ENCODE measurements around the gene PARD3. TPM values are rescaled to one million over a fixed set of nuclear protein-coding genes. Genes with fewer than 3 reads are reported as not detected.

PARD3 gene
- polyA plus RNA-seq, 6 donors from 2014 or later, result 0.05 to 0.36 (median 0.16) TPM; not detected in 3

GRCh38 chr10:34618611-34619010 is 196.5 kb downstream of the PARD3 start:
- no peak overlapping the region for H3K4me3 Mint-ChIP-seq
- no peak overlapping the region for H3K27ac Mint-ChIP-seq
- no peaks in the 10 kb centered on the region for H3K36me3 Mint-ChIP-seq
- no peaks in the 10 kb centered on the region for H3K4me1 Mint-ChIP-seq
- no peaks in the 10 kb centered on the region for H3K9me3 Mint-ChIP-seq
- peaks cover 0 to 5% (median 0%) of the 10 kb centered on the region in 3 donors for H3K27me3 Mint-ChIP-seq
- DNase-seq (no peak), ATAC-seq (ENCODE audit: low read depth in 2 of 2) (no peak)

- H3K4me3 Mint-ChIP-seq, result no peak overlapping the region
- H3K4me1 Mint-ChIP-seq, result no peaks in the 10 kb centered on the region
- H3K27me3 Mint-ChIP-seq, result peaks cover 0 to 5% (median 0%) of the 10 kb centered on the region in 3 donors
- DNase-seq (no peak), ATAC-seq (ENCODE audit: low read depth in 2 of 2) (no peak)
- no peaks in the 10 kb centered on the region for H3K9me3 Mint-ChIP-seq
- peak overlapping the region in 1 of 6 donors; percentile 48 for H3K27ac Mint-ChIP-seq
- H3K36me3 Mint-ChIP-seq, result no peaks in the 10 kb centered on the region
These were observed 199.3 kb downstream of the PARD3 start for GRCh38 chr10:34615770-34616169.

GRCh38 chr10:34613491-34613890 is 201.6 kb downstream of the PARD3 start:
- Mint-ChIP-seq H3K36me3 (no peaks in the 10 kb centered on the region), H3K9me3 (no peaks in the 10 kb centered on the region), H3K4me3 (no peak overlapping the region), H3K4me1 (no peaks in the 10 kb centered on the region), H3K27ac (peak overlapping the region in 1 of 6 donors; percentile 39), H3K27me3 (no peaks in the 10 kb centered on the region)
- DNase-seq (no peak), ATAC-seq (ENCODE audit: low read depth in 2 of 2) (no peak)

- Mint-ChIP-seq H3K9me3 (no peaks in the 10 kb centered on the region), H3K36me3 (no peaks in the 10 kb centered on the region), H3K4me1 (no peaks in the 10 kb centered on the region), H3K4me3 (no peak overlapping the region), H3K27ac (peak overlapping the region in 1 of 6 donors; percentile 39), H3K27me3 (no peaks in the 10 kb centered on the region)
- ATAC-seq (ENCODE audit: low read depth in 2 of 2) (no peak), DNase-seq (no peak)
These were observed 202.2 kb downstream of the PARD3 start for GRCh38 chr10:34612938-34613337.

- no peak for DNase-seq
- Mint-ChIP-seq H3K27ac (no peak overlapping the region), H3K36me3 (no peaks in the 10 kb centered on the region), H3K4me3 (no peak overlapping the region), H3K27me3 (no peaks in the 10 kb centered on the region), H3K4me1 (no peaks in the 10 kb centered on the region), H3K9me3 (no peaks in the 10 kb centered on the region)
- no peak for ATAC-seq (ENCODE audit: low read depth in 2 of 2)
These were observed 202.7 kb downstream of the PARD3 start for GRCh38 chr10:34612446-34612845.

GRCh38 chr10:34609287-34609940 is 205.7 kb downstream of the PARD3 start:
- Mint-ChIP-seq H3K36me3 (no peaks in the 10 kb centered on the region), H3K4me3 (no peak overlapping the region), H3K27me3 (no peaks in the 10 kb centered on the region), H3K27ac (no peak overlapping the region), H3K4me1 (no peaks in the 10 kb centered on the region), H3K9me3 (no peaks in the 10 kb centered on the region)
- ATAC-seq (ENCODE audit: low read depth in 2 of 2) (no peak), DNase-seq (no peak)

- H3K27me3 Mint-ChIP-seq, result no peaks in the 10 kb centered on the region
- H3K27ac Mint-ChIP-seq, result no peak overlapping the region
- ATAC-seq (ENCODE audit: low read depth in 2 of 2) (no peak), DNase-seq (no peak)
- no peaks in the 10 kb centered on the region for H3K4me1 Mint-ChIP-seq
- H3K9me3 Mint-ChIP-seq, result no peaks in the 10 kb centered on the region
- no peaks in the 10 kb centered on the region for H3K36me3 Mint-ChIP-seq
- H3K4me3 Mint-ChIP-seq, result no peak overlapping the region
These were observed 207.2 kb downstream of the PARD3 start for GRCh38 chr10:34607894-34608293.

- H3K4me3 Mint-ChIP-seq, result no peak overlapping the region
- no peaks in the 10 kb centered on the region for H3K4me1 Mint-ChIP-seq
- no peaks in the 10 kb centered on the region for H3K9me3 Mint-ChIP-seq
- H3K36me3 Mint-ChIP-seq, result no peaks in the 10 kb centered on the region
- no peak overlapping the region for H3K27ac Mint-ChIP-seq
- ATAC-seq (ENCODE audit: low read depth in 2 of 2), result no peak
- DNase-seq, result no peak
- H3K27me3 Mint-ChIP-seq, result no peaks in the 10 kb centered on the region
These were observed 208.2 kb downstream of the PARD3 start for GRCh38 chr10:34606890-34607289.

GRCh38 chr10:34602478-34602877 is 212.6 kb downstream of the PARD3 start:
- H3K27ac Mint-ChIP-seq, result peak overlapping the region in 1 of 6 donors; percentile 10
- H3K9me3 Mint-ChIP-seq, result no peaks in the 10 kb centered on the region
- H3K4me3 Mint-ChIP-seq, result no peak overlapping the region
- no peak for DNase-seq
- no peaks in the 10 kb centered on the region for H3K27me3 Mint-ChIP-seq
- H3K36me3 Mint-ChIP-seq, result no peaks in the 10 kb centered on the region
- ATAC-seq (ENCODE audit: low read depth in 2 of 2), result no peak
- no peaks in the 10 kb centered on the region for H3K4me1 Mint-ChIP-seq

GRCh38 chr10:34601691-34602090 is 213.4 kb downstream of the PARD3 start:
- H3K36me3 Mint-ChIP-seq, result no peaks in the 10 kb centered on the region
- H3K27ac Mint-ChIP-seq, result no peak overlapping the region
- H3K4me3 Mint-ChIP-seq, result no peak overlapping the region
- no peak for ATAC-seq (ENCODE audit: low read depth in 2 of 2)
- no peaks in the 10 kb centered on the region for H3K9me3 Mint-ChIP-seq
- H3K4me1 Mint-ChIP-seq, result no peaks in the 10 kb centered on the region
- no peak for DNase-seq
- no peaks in the 10 kb centered on the region for H3K27me3 Mint-ChIP-seq

- no peak for DNase-seq
- no peaks in the 10 kb centered on the region for H3K36me3 Mint-ChIP-seq
- no peak overlapping the region for H3K4me3 Mint-ChIP-seq
- H3K4me1 Mint-ChIP-seq, result no peaks in the 10 kb centered on the region
- no peak overlapping the region for H3K27ac Mint-ChIP-seq
- no peaks in the 10 kb centered on the region for H3K9me3 Mint-ChIP-seq
- ATAC-seq (ENCODE audit: low read depth in 2 of 2), result no peak
- H3K27me3 Mint-ChIP-seq, result no peaks in the 10 kb centered on the region
These were observed 215.9 kb downstream of the PARD3 start for GRCh38 chr10:34599026-34599795.

GRCh38 chr10:34596351-34596750 is 218.7 kb downstream of the PARD3 start:
- no peaks in the 10 kb centered on the region for H3K27me3 Mint-ChIP-seq
- no peaks in the 10 kb centered on the region for H3K36me3 Mint-ChIP-seq
- no peak overlapping the region for H3K27ac Mint-ChIP-seq
- ATAC-seq (ENCODE audit: low read depth in 2 of 2), result no peak
- no peak for DNase-seq
- no peaks in the 10 kb centered on the region for H3K4me1 Mint-ChIP-seq
- H3K4me3 Mint-ChIP-seq, result no peak overlapping the region
- no peaks in the 10 kb centered on the region for H3K9me3 Mint-ChIP-seq

GRCh38 chr10:34593930-34594329 is 221.2 kb downstream of the PARD3 start:
- no peaks in the 10 kb centered on the region for H3K9me3 Mint-ChIP-seq
- no peaks in the 10 kb centered on the region for H3K36me3 Mint-ChIP-seq
- H3K4me3 Mint-ChIP-seq, result no peak overlapping the region
- no peaks in the 10 kb centered on the region for H3K4me1 Mint-ChIP-seq
- no peak overlapping the region for H3K27ac Mint-ChIP-seq
- ATAC-seq (ENCODE audit: low read depth in 2 of 2) (no peak), DNase-seq (no peak)
- H3K27me3 Mint-ChIP-seq, result no peaks in the 10 kb centered on the region

GRCh38 chr10:34593374-34593890 is 221.7 kb downstream of the PARD3 start:
- Mint-ChIP-seq H3K27me3 (no peaks in the 10 kb centered on the region), H3K27ac (no peak overlapping the region), H3K4me3 (no peak overlapping the region), H3K4me1 (no peaks in the 10 kb centered on the region), H3K9me3 (no peaks in the 10 kb centered on the region), H3K36me3 (no peaks in the 10 kb centered on the region)
- DNase-seq (no peak), ATAC-seq (ENCODE audit: low read depth in 2 of 2) (no peak)

Data from naive B cell (primary cell).